ENCODE measurements around the gene UBE2K.
"Not testable (repeated sequence)": the region's sequence is repeated elsewhere in the genome, so short reads cannot be mapped to it uniquely, and the experiment has no call there.

UBE2K gene

DNA sequence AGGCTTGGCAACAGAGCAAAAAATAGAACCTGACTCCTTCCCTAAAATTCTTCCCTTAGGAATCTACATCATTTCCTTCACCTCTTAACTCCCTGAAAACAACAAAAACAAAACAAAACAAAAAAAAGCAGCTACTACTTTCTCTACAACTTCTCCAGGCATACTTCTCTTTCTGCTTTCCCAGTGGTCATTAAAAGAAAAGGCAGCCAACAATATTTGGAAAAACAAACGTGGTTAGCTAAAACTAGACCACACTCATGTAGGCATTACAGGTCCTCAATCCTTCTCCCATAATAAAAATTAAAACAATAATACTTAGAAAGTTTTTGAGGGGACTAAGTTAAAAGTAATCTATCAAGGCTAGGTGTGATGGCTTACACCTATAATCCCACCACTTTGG, 30.2 kb upstream of the UBE2K start (continued):
- no peak for TF ChIP-seq ZNF354C (tag by site-specific recombination; IDR thresholded peaks at IDR 0.05; ENCODE audit: borderline replicate concordance, low read depth)

DNA sequence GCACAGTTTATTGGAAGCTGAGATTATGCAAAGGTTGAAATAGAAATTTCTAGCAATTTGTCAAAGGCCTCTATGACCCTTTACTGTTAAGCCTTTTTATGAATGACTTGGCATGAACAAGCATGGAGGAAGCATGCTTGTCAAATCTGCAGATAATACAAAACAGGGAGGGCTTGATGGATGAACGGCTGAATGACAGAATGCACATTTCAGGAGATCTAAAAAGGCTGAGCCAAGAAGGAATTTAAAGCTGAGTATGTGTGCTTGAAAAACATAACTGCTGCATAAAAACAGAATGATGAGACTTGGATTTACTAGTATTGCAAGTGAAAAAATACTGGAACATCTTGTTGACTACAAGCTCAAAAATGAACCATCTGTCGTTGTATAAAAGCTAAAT, 29.0 kb upstream of the UBE2K start:
- ChIA-PET POLR2A (no interaction called here), CTCF (no interaction called here)
- Histone ChIP-seq H3K27ac (ENCODE audit: extremely low read depth, low read depth, low read length) (no peak overlapping the region), H3K9me3 (ENCODE audit: control insufficient read depth, insufficient read depth, low read depth, low read length) (no peaks in the 10 kb centered on the region), H3K4me3 (ENCODE audit: low read depth, low read length) (no peak overlapping the region), H3K4me1 (ENCODE audit: control insufficient read depth, insufficient read depth, low read length) (no peaks in the 10 kb centered on the region), H3K36me3 (ENCODE audit: control insufficient read depth in 2 of 2, insufficient read depth in 1 of 2, low read length in 2 of 2) (no peaks in the 10 kb centered on the region)
- TF ChIP-seq ZNF777 (tag by site-specific recombination; IDR thresholded peaks at IDR 0.05; ENCODE audit: borderline replicate concordance) (no peak), MEIS1 (CRISPR knock-in tag; IDR thresholded peaks at IDR 0.05; ENCODE audit: borderline replicate concordance) (no peak), GLI2 (tag by site-specific recombination; IDR thresholded peaks at IDR 0.05; ENCODE audit: borderline replicate concordance, low read depth) (no peak), ZNF211 (tag by site-specific recombination; IDR thresholded peaks at IDR 0.05; ENCODE audit: low read depth) (no peak), ZNF555 (tag by site-specific recombination; conservative IDR thresholded peaks at IDR 0.05) (no peak), YY1 (tag by site-specific recombination; IDR thresholded peaks at IDR 0.05) (no peak), ZNF140 (tag by site-specific recombination; IDR thresholded peaks at IDR 0.05) (no peak), ZNF670 (tag by site-specific recombination; IDR thresholded peaks at IDR 0.05; ENCODE audit: low read depth) (no peak), ZNF426 (tag by site-specific recombination; IDR thresholded peaks at IDR 0.05) (no peak), ZNF629 (tag by site-specific recombination; IDR thresholded peaks at IDR 0.05) (no peak), ZBTB21 (tag by site-specific recombination; IDR thresholded peaks at IDR 0.05) (no peak), ZNF585B (tag by site-specific recombination; IDR thresholded peaks at IDR 0.05) (no peak), ZNF169 (tag by site-specific recombination; IDR thresholded peaks at IDR 0.05) (no peak)

DNA sequence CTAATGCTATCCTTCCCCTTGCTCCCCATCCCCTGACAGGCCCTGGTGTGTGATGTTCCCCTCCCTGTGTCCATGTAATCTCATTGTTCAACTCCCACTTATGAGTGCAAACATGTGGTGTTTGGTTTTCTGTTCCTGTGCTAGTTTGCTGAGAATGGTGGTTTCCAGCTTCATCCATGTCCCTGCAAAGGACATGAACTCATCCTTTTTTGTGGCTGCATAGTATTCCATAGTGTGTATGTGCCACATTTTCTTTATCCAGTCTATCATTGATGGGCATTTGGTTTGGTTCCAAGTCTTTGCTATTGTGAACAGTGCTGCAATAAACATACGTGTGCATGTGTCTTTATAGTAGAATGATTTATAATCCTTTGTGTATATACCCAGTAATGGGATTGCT, 27.6 kb upstream of the UBE2K start:
- H3K9me3 ChIP-seq (ENCODE audit: control insufficient read depth, insufficient read depth, low read depth, low read length); H3K4me1 ChIP-seq (ENCODE audit: control insufficient read depth, insufficient read depth, low read length); POLR2A ChIA-PET; H3K27ac ChIP-seq (ENCODE audit: extremely low read depth, low read depth, low read length); H3K36me3 ChIP-seq (ENCODE audit: control insufficient read depth in 2 of 2, insufficient read depth in 1 of 2, low read length in 2 of 2); H3K4me3 ChIP-seq (ENCODE audit: low read depth, low read length); CTCF ChIA-PET: not testable (repeated sequence)
- peak; percentile 91 for TF ChIP-seq ZNF146 (tag by site-specific recombination; IDR thresholded peaks at IDR 0.05)

DNA sequence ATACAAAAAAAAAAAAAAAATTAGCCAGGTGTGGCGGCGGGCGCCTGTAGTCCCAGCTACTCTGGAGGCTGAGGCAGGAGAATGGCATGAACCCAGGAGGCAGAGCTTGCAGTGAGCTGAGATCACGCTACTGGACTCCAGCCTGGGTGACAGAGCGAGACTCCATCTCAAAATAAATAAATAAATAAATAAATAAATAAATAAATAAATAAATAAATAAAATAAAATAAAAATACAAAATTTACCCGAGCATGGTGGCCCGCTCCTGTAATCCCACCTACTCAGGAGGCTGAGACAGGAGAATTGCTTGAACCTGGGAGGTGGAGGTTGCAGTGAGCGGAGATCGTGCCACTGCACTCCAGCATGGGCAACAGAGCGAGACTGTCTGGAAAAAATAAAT, 22.3 kb upstream of the UBE2K start:
- H3K4me3 ChIP-seq (ENCODE audit: low read depth, low read length); H3K36me3 ChIP-seq (ENCODE audit: control insufficient read depth in 2 of 2, insufficient read depth in 1 of 2, low read length in 2 of 2); POLR2A ChIA-PET; H3K4me1 ChIP-seq (ENCODE audit: control insufficient read depth, insufficient read depth, low read length); CTCF ChIA-PET; H3K27ac ChIP-seq (ENCODE audit: extremely low read depth, low read depth, low read length); H3K9me3 ChIP-seq (ENCODE audit: control insufficient read depth, insufficient read depth, low read depth, low read length): not testable (repeated sequence)
- TF ChIP-seq ZNF629 (tag by site-specific recombination; IDR thresholded peaks at IDR 0.05), result 0 out of 2 replicates have a peak, but pooled peaks have one; percentile 23
- TF ChIP-seq ZNF555 (tag by site-specific recombination; conservative IDR thresholded peaks at IDR 0.05), result peak; percentile 61
- peak; percentile 68 for TF ChIP-seq ZNF426 (tag by site-specific recombination; IDR thresholded peaks at IDR 0.05)
- peak; percentile 60 for TF ChIP-seq ZNF623 (tag by site-specific recombination; IDR thresholded peaks at IDR 0.05)
- TF ChIP-seq, protein P1, sequence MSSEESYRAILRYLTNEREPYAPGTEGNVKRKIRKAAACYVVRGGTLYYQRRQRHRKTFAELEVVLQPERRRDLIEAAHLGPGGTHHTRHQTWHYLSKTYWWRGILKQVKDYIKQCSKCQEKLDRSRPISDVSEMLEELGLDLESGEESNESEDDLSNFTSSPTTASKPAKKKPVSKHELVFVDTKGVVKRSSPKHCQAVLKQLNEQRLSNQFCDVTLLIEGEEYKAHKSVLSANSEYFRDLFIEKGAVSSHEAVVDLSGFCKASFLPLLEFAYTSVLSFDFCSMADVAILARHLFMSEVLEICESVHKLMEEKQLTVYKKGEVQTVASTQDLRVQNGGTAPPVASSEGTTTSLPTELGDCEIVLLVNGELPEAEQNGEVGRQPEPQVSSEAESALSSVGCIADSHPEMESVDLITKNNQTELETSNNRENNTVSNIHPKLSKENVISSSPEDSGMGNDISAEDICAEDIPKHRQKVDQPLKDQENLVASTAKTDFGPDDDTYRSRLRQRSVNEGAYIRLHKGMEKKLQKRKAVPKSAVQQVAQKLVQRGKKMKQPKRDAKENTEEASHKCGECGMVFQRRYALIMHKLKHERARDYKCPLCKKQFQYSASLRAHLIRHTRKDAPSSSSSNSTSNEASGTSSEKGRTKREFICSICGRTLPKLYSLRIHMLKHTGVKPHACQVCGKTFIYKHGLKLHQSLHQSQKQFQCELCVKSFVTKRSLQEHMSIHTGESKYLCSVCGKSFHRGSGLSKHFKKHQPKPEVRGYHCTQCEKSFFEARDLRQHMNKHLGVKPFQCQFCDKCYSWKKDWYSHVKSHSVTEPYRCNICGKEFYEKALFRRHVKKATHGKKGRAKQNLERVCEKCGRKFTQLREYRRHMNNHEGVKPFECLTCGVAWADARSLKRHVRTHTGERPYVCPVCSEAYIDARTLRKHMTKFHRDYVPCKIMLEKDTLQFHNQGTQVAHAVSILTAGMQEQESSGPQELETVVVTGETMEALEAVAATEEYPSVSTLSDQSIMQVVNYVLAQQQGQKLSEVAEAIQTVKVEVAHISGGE (tag by site-specific recombination; conservative IDR thresholded peaks at IDR 0.05; ENCODE audit: low read depth), result peak; percentile 48
- TF ChIP-seq, protein P2, sequence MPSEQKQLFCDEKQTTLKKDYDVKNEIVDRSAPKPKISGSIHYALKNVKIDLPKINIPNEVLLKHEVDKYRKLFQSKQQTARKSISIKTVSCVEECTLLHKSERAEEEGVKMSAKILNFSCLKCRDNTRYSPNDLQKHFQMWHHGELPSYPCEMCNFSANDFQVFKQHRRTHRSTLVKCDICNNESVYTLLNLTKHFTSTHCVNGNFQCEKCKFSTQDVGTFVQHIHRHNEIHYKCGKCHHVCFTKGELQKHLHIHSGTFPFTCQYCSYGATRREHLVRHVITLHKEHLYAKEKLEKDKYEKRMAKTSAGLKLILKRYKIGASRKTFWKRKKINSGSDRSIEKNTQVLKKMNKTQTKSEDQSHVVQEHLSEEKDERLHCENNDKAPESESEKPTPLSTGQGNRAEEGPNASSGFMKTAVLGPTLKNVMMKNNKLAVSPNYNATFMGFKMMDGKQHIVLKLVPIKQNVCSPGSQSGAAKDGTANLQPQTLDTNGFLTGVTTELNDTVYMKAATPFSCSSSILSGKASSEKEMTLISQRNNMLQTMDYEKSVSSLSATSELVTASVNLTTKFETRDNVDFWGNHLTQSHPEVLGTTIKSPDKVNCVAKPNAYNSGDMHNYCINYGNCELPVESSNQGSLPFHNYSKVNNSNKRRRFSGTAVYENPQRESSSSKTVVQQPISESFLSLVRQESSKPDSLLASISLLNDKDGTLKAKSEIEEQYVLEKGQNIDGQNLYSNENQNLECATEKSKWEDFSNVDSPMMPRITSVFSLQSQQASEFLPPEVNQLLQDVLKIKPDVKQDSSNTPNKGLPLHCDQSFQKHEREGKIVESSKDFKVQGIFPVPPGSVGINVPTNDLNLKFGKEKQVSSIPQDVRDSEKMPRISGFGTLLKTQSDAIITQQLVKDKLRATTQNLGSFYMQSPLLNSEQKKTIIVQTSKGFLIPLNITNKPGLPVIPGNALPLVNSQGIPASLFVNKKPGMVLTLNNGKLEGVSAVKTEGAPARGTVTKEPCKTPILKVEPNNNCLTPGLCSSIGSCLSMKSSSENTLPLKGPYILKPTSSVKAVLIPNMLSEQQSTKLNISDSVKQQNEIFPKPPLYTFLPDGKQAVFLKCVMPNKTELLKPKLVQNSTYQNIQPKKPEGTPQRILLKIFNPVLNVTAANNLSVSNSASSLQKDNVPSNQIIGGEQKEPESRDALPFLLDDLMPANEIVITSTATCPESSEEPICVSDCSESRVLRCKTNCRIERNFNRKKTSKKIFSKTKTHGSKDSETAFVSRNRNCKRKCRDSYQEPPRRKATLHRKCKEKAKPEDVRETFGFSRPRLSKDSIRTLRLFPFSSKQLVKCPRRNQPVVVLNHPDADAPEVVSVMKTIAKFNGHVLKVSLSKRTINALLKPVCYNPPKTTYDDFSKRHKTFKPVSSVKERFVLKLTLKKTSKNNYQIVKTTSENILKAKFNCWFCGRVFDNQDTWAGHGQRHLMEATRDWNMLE (tag by site-specific recombination; conservative IDR thresholded peaks at IDR 0.05; ENCODE audit: low read depth), result peak; percentile 81
- TF ChIP-seq ZNF394 (tag by site-specific recombination; IDR thresholded peaks at IDR 0.05; ENCODE audit: borderline replicate concordance), result peak; percentile 83
- TF ChIP-seq ZNF510 (tag by site-specific recombination; IDR thresholded peaks at IDR 0.05; ENCODE audit: insufficient replicate concordance), result peak; percentile 48
- TF ChIP-seq ZNF433 (tag by site-specific recombination; IDR thresholded peaks at IDR 0.05; ENCODE audit: low read depth), result 0 out of 2 replicates have a peak, but pooled peaks have one; percentile 21
- peak; percentile 22; the same call in 1 of the 2 replicates for TF ChIP-seq ZNF654 (tag by site-specific recombination; IDR thresholded peaks at IDR 0.05; ENCODE audit: low read depth)
- TF ChIP-seq ZBTB8A (tag by site-specific recombination; IDR thresholded peaks at IDR 0.05), result peak; percentile 60

All from HEK293 (cell line).